ENCODE data around the gene DELE1.

Gene DELE1

DNA sequence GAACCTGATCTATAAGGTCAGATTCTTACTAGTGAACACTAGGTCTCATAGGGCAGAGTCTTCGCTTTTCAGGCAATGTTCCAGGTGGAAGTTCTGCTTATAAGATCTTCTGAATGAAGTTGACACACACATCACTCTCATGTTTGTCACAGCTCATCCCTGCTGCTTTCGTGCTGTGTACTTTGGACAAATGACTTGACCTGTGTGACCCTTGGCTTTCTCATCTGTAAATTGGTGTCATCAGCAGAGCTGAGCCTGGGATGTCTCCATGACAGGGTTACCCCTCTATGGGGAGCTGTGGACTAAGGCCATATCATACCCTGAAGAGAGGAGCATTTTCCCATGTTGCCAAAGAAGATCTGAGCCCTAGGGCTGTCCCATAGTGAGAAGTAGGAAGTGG is 2.8 kb downstream of the DELE1 start:
- no peak for DNase-seq (ENCODE audit: low read depth)

GRCh38 chr5:141928051-141928450 is 4.4 kb downstream of the DELE1 start:
- no peak for DNase-seq (ENCODE audit: low read depth)

GRCh38 chr5:141929398-141930058 is 5.9 kb downstream of the DELE1 start:
- no peak for DNase-seq (ENCODE audit: low read depth)

- DNase-seq (ENCODE audit: low read depth), result no peak
These were observed 8.0 kb downstream of the DELE1 start for GRCh38 chr5:141931694-141932093.

- no peak for DNase-seq (ENCODE audit: low read depth)
These were observed 9.5 kb downstream of the DELE1 start for GRCh38 chr5:141933151-141933550.

- no peak for DNase-seq (ENCODE audit: low read depth)
These were observed 10.6 kb downstream of the DELE1 start for GRCh38 chr5:141934099-141934844.

DNA sequence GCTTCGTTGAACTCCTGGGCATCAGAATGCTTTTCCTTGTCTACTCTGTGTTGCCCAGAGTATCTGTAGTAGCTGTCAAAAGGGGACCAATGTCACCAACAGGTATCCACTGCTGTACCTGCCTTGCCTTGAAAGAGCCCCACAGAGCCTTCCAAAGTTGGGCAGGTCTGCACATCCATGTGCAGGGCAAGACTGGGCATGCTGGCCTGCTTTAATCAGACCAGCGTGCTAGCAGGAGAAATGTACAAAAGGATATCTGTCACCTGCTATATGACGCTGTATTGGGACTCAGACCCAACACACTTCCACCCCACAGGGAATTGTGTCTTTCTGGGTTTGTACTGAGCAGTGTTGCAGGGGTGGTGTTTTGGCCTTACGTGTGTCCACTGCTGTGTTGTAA is 11.9 kb downstream of the DELE1 start:
- DNase-seq (ENCODE audit: low read depth), result no peak

GRCh38 chr5:141940695-141941271 is 17.1 kb downstream of the DELE1 start:
- no peak for DNase-seq (ENCODE audit: low read depth)

- DNase-seq (ENCODE audit: low read depth), result no peak
These were observed 17.6 kb downstream of the DELE1 start for GRCh38 chr5:141941307-141941706.

DNA sequence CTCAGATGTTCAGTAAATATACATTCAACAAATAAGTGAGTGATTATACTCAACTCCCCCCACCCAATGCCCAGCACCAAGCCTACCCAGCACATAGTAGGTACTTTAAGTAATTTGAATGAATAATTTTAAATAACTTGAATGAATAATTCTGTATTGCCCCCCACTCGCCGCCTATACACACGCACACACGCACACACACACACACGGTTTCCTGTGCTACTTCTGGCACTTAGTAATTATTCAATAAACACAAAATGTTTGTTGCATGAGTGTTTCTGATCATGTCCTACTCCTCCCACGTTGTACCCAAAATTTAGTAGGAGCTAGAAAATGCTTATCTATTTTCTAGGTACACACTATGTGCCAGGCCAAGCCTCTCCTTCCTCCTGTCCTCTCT is 18.1 kb downstream of the DELE1 start:
- DNase-seq (ENCODE audit: low read depth), result no peak

DNA sequence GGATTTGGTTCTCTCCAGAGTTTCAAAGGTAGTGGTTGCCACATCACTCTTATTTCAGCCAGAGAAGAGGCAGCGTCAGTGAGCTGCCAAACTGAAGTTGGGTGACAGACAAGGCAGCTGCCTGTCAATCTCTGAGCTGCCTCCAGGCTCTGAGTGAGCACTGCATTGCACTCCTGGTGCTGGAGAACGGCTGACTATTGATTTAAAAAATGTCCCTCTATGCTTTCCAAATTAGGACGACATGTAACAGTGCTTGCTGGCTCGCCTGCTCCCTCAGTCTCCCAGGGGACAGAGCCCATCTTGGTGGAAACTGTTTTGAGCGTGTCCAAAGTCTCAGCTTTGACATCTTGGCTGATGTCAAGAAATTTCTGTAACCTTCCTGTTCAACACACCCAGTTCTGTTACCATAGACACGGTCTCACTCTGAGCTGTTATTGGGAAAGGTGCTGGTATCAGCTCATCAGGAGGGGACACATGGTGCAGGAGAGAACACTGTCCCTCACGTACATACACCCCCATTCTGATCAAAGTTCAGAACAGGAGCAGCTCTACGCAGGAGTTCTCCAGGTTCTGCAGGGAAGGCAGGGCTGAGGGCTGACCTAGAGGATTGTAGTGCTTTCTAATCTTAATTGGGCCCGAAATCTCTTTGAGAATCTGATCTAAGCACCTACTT is 18.6 kb downstream of the DELE1 start:
- DNase-seq (ENCODE audit: low read depth), result no peak

GRCh38 chr5:141944076-141944475 is 20.4 kb downstream of the DELE1 start:
- DNase-seq (ENCODE audit: low read depth), result no peak

DNA sequence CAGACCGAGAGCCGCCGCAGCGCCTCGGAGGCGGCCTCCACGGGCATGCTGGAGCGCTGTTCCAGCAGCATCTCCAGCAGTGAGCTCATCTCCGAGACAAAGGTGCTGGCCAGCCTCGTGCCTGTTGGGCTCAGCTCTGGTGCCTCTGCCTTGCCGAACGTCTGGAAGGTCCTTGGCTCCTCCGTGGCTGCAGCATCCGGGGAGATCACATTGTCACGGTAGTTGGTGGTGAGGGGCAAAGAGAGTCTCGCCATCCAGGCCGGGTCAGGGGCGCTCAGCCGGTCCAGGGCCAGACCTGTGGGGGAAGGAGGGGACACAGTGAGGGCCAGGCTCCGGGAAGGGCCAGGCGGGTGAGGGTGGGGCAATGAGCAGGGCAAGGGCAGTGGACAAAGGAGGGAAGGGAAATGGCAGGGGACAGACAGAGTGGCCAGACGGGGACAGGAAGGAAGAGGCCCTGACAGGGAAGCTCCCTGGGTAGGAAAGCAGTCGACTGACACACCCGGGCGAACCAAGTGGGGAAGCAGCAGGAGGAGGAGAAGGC is 21.9 kb downstream of the DELE1 start:
- DNase-seq (ENCODE audit: low read depth), result no peak

GRCh38 chr5:141947316-141947715 is 23.6 kb downstream of the DELE1 start:
- DNase-seq (ENCODE audit: low read depth), result no peak

DNA sequence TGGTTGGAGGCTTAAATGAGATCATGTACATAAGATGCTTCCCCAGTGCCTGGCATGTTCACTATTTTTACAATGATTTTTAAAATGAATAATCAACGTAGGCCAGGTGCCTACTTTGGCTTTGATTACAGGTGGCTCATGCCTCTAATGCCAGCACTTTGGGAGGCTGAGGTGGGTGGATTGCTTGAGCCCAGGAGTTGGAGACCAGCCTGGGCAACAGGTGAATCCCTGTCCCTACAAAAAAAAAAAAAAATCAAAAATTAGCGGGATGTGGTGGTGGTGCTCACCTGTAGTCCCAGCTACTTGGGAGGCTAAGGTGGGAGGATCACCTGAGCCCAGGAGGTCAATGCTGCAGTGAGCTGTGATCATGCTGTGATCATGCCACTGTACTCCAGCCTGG is 25.1 kb downstream of the DELE1 start:
- no peak for DNase-seq (ENCODE audit: low read depth)

- no peak for DNase-seq (ENCODE audit: low read depth)
These were observed 25.8 kb downstream of the DELE1 start for GRCh38 chr5:141949511-141949910.

DNA sequence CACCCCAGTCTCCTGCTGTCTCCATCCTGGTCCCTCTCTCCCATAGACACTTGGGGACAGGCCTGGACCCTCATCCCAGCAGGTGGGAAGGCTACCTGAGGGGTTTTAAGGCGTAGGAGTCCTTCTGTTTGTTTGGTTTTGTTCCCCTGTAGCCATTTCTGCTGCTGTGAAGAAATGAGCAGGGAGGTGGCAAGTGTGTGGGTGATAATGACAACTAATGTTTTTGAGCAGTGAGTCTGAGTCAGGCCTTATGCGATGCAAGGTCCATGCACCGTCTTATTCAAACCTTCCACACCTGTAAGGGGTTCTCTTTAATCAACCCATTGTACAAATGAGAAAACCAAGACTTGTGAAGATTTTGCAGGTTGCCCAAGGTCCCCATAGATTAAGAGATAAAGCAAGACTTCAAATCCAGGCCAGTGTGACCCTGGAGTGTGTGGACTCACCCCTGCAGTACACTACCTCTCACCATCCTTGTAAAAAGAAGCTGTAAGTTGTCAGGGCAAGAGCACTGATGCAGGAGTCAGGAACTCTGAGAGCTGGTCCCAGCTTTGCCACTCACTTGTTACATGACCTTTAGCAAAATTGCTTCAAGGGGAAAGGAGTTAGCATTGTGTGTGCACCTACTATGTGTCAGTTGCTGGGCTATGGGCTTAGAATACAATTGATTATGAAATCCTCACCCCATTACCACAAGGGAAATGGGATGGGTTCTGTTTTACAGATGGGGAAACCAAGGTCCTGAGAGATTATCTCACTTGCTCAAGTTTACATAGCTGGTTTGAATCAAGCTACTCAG is 26.7 kb downstream of the DELE1 start:
- DNase-seq (ENCODE audit: low read depth), result no peak

DNA sequence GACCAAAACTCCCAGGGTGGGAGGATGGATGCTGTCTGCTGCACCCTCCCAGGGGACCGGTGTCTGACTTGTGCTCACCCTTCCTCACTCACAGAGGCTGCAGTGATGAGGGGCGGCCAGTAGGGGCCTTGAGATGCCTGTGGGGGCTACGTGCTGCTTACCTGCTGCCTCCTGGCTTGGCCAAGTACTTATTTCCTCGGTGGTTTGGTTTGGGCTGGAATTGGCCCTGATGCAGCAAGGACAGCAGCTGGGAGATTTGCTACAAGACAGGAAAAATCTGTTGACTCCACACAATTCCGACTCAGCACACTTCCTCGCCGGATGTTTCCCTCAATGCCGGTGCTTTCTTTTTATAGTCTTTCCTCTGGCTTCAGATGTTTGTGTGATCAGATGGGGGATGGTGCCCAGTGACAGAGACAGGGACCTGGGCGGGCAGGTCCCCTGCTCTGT is 27.7 kb downstream of the DELE1 start:
- DNase-seq (ENCODE audit: low read depth), result no peak

GRCh38 chr5:141952020-141952419 is 28.3 kb downstream of the DELE1 start:
- DNase-seq (ENCODE audit: low read depth), result no peak

- no peak for DNase-seq (ENCODE audit: low read depth)
These were observed 30.5 kb downstream of the DELE1 start for GRCh38 chr5:141954194-141954593.

GRCh38 chr5:141957367-141957996 is 33.8 kb downstream of the DELE1 start:
- no peak for DNase-seq (ENCODE audit: low read depth)

Data from activated T-helper 1 cell treated with Interleukin-2 at 50 U/mL for 16 hours (primary cell).